ENCODE data around the gene KIAA0513. TPM values are rescaled to one million over a fixed set of nuclear protein-coding genes. Genes with fewer than 3 reads are reported as not detected.

KIAA0513 gene
- total RNA-seq, 4 donors from 2014 or later = 8.2 to 22.4 (median 21.4) TPM

DNA sequence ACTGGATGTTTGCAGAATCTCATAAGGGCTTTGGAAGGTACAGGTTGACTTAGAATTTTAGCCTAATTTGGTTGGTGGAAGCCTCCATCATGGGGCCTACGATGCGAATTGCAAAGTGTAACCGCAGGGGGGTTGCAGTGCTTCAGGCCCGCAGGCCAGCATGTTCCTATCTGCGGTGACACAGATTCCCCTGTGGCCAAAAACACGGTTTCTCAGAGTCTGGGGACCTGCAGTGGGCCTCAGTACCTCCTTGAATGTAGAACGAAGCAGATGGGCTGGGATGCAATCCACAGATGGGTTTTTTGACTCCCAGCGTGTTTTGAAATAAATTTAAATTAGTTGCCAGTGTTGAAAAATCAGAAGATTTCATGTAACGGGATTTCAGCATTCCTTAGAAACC lies 34.7 kb downstream of the KIAA0513 start:
- no peak for TF ChIP-seq POLR2A (IDR thresholded peaks at IDR 0.05)
- TF ChIP-seq, protein P1, sequence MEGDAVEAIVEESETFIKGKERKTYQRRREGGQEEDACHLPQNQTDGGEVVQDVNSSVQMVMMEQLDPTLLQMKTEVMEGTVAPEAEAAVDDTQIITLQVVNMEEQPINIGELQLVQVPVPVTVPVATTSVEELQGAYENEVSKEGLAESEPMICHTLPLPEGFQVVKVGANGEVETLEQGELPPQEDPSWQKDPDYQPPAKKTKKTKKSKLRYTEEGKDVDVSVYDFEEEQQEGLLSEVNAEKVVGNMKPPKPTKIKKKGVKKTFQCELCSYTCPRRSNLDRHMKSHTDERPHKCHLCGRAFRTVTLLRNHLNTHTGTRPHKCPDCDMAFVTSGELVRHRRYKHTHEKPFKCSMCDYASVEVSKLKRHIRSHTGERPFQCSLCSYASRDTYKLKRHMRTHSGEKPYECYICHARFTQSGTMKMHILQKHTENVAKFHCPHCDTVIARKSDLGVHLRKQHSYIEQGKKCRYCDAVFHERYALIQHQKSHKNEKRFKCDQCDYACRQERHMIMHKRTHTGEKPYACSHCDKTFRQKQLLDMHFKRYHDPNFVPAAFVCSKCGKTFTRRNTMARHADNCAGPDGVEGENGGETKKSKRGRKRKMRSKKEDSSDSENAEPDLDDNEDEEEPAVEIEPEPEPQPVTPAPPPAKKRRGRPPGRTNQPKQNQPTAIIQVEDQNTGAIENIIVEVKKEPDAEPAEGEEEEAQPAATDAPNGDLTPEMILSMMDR (IDR thresholded peaks at IDR 0.05 in 4 of 5, conservative IDR thresholded peaks at IDR 0.05 in 1 of 5) = no peak
- H3K9me3 ChIP-seq = no peaks in the 10 kb centered on the region
- no peaks in the 10 kb centered on the region for H3K4me1 ChIP-seq
- DNase-seq (no peak), ATAC-seq (no peak)
- intact Hi-C loops (cut with DNase I; ENCODE audit: low total_unique reads) (no loop called here), in situ Hi-C loops (cut with MboI; ENCODE audit: low sequenced_read_pairs in 4 of 4) (no loop called here)
- no peaks in the 10 kb centered on the region for H3K27me3 ChIP-seq
- H3K36me3 ChIP-seq = peaks cover 0 to 6% of the 10 kb centered on the region in 2 donors
- no peak overlapping the region for H3K27ac ChIP-seq
- no peak overlapping the region for H3K4me3 ChIP-seq

- intact Hi-C loops (cut with DNase I; ENCODE audit: low total_unique reads) (no loop called here), in situ Hi-C loops (cut with MboI; ENCODE audit: low sequenced_read_pairs in 4 of 4) (no loop called here)
- TF ChIP-seq, protein P1 (IDR thresholded peaks at IDR 0.05 in 4 of 5, conservative IDR thresholded peaks at IDR 0.05 in 1 of 5) = no peak
- TF ChIP-seq POLR2A (IDR thresholded peaks at IDR 0.05) = no peak
- Histone ChIP-seq H3K9me3 (no peaks in the 10 kb centered on the region), H3K4me1 (no peaks in the 10 kb centered on the region), H3K36me3 (peaks cover 0 to 10% of the 10 kb centered on the region in 2 donors), H3K27me3 (no peaks in the 10 kb centered on the region), H3K4me3 (no peak overlapping the region), H3K27ac (no peak overlapping the region)
- DNase-seq = no peak
- ATAC-seq = no peak
These were observed 35.2 kb downstream of the KIAA0513 start for GRCh38 chr16:85062845-85063244.

DNA sequence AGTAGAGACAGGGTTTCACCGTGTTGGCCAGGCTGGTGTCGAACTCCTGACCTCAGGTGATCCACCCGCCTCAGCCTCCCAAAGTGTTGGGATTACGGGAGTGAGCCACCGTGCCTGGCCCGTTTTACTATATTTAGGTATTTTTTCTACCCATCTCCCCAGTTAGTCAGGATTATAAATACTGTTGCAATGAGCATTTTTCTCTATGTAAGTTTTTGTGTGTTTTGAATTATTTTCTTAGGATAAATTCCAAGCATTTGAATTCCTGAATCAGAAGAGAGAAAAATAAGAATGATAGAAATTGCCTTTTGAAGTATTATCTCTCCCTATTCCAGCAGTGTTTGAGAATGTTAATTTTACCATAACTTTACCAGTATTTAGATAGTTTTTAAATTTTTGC lies 36.6 kb downstream of the KIAA0513 start:
- H3K27ac ChIP-seq = no peak overlapping the region
- H3K36me3 ChIP-seq = peaks cover 0 to 10% of the 10 kb centered on the region in 2 donors
- TF ChIP-seq, protein P1 (IDR thresholded peaks at IDR 0.05 in 4 of 5, conservative IDR thresholded peaks at IDR 0.05 in 1 of 5) = no peak
- no peak for TF ChIP-seq POLR2A (IDR thresholded peaks at IDR 0.05)
- H3K4me1 ChIP-seq = no peaks in the 10 kb centered on the region
- intact Hi-C loops (cut with DNase I; ENCODE audit: low total_unique reads) = no loop called here
- no peak overlapping the region for H3K4me3 ChIP-seq
- ATAC-seq (no peak), DNase-seq (no peak)
- H3K9me3 ChIP-seq = no peaks in the 10 kb centered on the region
- in situ Hi-C loops (cut with MboI; ENCODE audit: low sequenced_read_pairs in 4 of 4) = no loop called here
- no peaks in the 10 kb centered on the region for H3K27me3 ChIP-seq

DNA sequence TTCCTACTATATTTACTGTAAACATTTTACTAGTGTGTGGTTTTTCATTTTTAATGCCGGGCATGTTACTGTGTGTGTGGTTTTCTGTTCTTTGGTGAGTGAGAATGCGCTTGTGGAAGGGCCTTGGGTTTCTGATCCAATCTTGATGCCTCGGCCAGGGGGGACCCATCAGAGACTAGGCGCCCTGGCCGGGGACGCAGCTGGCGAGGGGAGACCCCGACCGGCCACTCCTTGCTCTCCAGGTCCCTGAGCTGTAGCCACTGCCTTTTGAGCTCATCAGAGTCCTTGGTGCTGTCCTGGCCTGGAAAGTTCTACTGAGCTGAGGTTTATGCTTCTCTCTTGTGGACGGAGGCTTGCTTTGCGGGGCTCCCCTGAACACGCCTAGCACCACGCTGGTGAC lies 37.5 kb downstream of the KIAA0513 start:
- peaks cover 0 to 10% of the 10 kb centered on the region in 2 donors for H3K36me3 ChIP-seq
- no peaks in the 10 kb centered on the region for H3K4me1 ChIP-seq
- no peak for ATAC-seq
- no peak for TF ChIP-seq POLR2A (IDR thresholded peaks at IDR 0.05)
- TF ChIP-seq, protein P1 (IDR thresholded peaks at IDR 0.05 in 4 of 5, conservative IDR thresholded peaks at IDR 0.05 in 1 of 5) = no peak
- H3K27ac ChIP-seq = no peak overlapping the region
- intact Hi-C loops (cut with DNase I; ENCODE audit: low total_unique reads) = no loop called here
- no peaks in the 10 kb centered on the region for H3K9me3 ChIP-seq
- in situ Hi-C loops (cut with MboI; ENCODE audit: low sequenced_read_pairs in 4 of 4) = no loop called here
- H3K27me3 ChIP-seq = no peaks in the 10 kb centered on the region
- H3K4me3 ChIP-seq = no peak overlapping the region
- DNase-seq = no peak

DNA sequence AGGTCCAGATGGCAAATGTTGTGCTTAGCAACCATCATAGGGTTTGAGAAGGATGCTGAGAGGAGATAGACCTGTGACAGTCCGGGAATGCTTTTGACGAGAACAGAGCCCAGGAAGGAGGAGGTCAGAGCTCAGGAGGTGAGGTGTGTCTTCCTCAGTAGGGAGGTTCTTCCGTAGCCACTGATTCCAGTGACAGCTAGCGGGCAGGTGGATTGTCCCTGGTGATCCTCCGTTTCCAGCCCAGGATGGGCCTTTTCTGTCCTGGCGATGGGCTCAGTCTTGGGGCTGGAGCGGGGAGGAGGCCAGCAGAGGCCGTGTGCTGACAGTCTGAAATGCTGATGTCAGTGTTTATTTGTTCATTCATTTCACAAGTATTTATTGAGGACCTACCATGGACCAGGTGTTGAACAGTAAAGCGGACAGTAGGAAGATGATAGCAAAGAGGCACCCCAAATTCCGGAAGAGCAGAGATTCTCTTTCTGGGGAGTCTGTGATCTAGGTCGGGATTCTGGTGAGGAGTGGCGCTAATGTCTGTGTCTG lies 38.8 kb downstream of the KIAA0513 start:
- H3K27ac ChIP-seq = no peak overlapping the region
- TF ChIP-seq POLR2A (IDR thresholded peaks at IDR 0.05) = no peak
- TF ChIP-seq, protein P1 (IDR thresholded peaks at IDR 0.05 in 4 of 5, conservative IDR thresholded peaks at IDR 0.05 in 1 of 5) = no peak
- no peak overlapping the region for H3K4me3 ChIP-seq
- H3K27me3 ChIP-seq = no peaks in the 10 kb centered on the region
- in situ Hi-C loops (cut with MboI; ENCODE audit: low sequenced_read_pairs in 4 of 4) = no loop called here
- H3K4me1 ChIP-seq = no peaks in the 10 kb centered on the region
- DNase-seq = no peak
- peaks cover 0 to 10% of the 10 kb centered on the region in 2 donors for H3K36me3 ChIP-seq
- no peak for ATAC-seq
- intact Hi-C loops (cut with DNase I; ENCODE audit: low total_unique reads) = no loop called here
- H3K9me3 ChIP-seq = no peaks in the 10 kb centered on the region

All from gastrocnemius medialis (tissue), 4 donors.